NCI-H510A (cell line): ENCODE data around the gene SLC8B1.

Source experiments
- DNase-seq: peaks from one replicate; lab custom pipeline; 2025; lab: John Stamatoyannopoulos, UW

Gene SLC8B1

DNA sequence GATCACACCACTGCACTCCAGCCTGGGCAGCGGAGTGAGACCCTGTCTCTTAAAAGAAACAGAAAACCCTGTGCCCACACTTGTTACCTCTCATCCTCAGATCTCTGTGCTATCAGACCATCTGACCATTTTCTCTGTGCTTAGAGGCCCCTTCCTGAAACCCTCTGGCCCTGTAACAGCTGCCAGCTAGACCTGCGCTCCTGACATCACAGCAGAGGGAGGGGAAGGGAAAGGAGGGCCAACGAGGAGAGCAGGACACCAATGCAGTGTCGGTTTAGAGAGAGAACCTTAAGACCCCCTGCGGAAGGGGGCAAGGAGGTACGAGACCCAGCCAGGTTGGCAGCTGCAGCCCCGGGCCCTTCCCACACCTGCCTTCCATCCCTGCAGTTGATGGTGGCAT, 42.4 kb downstream of the SLC8B1 start:
- no peak for DNase-seq

- no peak for DNase-seq
These were observed 42.8 kb downstream of the SLC8B1 start for GRCh38 chr12:113292091-113292490.

GRCh38 chr12:113291586-113291985, 43.3 kb downstream of the SLC8B1 start:
- DNase-seq = no peak

GRCh38 chr12:113290506-113290905, 44.4 kb downstream of the SLC8B1 start:
- no peak for DNase-seq

DNA sequence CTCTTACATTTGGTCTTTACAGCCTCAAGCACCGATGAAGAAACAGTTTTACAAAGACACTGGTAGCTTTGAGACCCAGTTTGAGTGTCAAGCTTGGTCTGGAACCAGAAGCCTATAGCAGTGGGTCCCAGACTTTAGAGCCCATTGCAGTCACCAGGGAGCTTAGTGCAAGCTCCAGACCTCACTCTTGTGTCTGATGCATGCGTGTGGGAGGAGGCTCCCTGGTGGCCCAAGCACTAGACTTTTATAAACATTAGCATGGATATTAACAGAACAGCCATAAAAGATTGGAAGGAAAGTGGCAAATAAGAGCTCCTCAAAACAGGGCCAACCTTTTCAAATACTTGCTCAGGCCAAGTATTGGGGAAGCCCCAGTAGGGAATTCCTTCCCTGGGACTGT, 45.5 kb downstream of the SLC8B1 start:
- DNase-seq = no peak

GRCh38 chr12:113287899-113288282, 47.0 kb downstream of the SLC8B1 start:
- DNase-seq = no peak

DNA sequence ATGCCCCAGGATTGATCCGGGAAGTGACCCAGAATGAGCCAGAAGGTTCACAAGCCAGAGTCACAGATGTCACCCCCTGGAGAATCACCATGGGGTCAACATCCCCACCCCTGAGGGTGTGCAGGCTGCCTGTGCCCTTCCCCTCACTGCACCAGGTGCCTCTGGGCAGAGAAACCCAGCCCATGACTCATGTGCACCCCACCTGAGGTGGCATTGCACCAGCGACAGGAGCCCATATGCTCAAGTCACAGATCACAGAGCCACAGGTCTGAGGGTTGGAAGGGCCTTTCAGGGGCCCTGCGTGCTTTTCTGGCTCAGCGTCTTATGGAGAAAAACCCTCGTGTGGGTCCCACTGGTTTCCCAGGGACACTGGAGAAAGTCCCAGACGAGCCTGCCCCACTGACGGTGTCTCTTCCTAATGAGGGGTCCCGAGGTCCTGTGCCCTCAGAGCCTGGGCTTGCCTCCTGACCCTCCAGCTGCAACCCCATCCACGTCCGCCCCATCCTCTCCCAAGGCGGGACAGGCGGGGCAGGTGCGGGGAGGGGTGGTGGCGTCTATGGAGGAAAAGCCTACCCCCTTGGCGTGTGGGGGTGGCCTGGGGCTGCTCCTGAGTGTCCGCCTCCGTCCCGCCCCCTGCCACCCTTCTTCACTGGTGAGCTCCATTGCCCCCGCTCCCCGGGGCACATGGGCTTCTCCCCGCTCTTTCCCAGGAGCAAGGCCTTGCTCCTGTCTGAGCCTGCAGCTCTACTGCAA, 47.6 kb downstream of the SLC8B1 start:
- no peak for DNase-seq

- no peak for DNase-seq
These were observed 48.2 kb downstream of the SLC8B1 start for GRCh38 chr12:113286712-113287111.

GRCh38 chr12:113285679-113286610, 49.0 kb downstream of the SLC8B1 start:
- no peak for DNase-seq

- no peak for DNase-seq
These were observed 50.2 kb downstream of the SLC8B1 start for GRCh38 chr12:113284751-113285150.

- peak; percentile 34 for DNase-seq
These were observed 56.3 kb downstream of the SLC8B1 start for GRCh38 chr12:113278633-113279032.

GRCh38 chr12:113278141-113278540, 56.8 kb downstream of the SLC8B1 start:
- no peak for DNase-seq

- DNase-seq = no peak
These were observed 57.4 kb downstream of the SLC8B1 start for GRCh38 chr12:113277511-113277910.

GRCh38 chr12:113276946-113277500, 57.9 kb downstream of the SLC8B1 start:
- no peak for DNase-seq

- no peak for DNase-seq
These were observed 58.6 kb downstream of the SLC8B1 start for GRCh38 chr12:113276306-113276705.

GRCh38 chr12:113274848-113275247, 60.1 kb downstream of the SLC8B1 start:
- no peak for DNase-seq

- no peak for DNase-seq
These were observed 61.7 kb downstream of the SLC8B1 start for GRCh38 chr12:113273053-113273725.

- no peak for DNase-seq
These were observed 62.9 kb downstream of the SLC8B1 start for GRCh38 chr12:113271853-113272561.

DNA sequence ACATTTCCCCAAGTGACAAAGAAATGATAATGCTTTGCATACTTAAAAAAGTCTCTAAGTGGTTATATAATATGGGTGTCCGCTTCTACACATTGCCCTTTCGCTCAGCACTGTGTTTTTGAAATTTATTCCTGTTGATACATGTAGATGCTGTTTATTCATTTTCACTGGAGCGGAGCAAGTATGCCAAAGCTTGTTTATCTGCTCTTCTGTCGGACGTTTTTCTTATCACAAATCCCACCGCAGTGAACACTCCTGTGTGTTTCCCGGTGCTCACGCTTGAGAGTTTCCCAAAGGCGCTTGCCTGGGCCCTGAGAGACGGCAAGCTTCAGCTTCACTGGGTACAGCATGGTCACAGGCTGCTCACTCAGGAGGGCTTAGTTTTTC, 63.5 kb downstream of the SLC8B1 start:
- no peak for DNase-seq

- DNase-seq = no peak
These were observed 64.2 kb downstream of the SLC8B1 start for GRCh38 chr12:113270709-113271009.

DNA sequence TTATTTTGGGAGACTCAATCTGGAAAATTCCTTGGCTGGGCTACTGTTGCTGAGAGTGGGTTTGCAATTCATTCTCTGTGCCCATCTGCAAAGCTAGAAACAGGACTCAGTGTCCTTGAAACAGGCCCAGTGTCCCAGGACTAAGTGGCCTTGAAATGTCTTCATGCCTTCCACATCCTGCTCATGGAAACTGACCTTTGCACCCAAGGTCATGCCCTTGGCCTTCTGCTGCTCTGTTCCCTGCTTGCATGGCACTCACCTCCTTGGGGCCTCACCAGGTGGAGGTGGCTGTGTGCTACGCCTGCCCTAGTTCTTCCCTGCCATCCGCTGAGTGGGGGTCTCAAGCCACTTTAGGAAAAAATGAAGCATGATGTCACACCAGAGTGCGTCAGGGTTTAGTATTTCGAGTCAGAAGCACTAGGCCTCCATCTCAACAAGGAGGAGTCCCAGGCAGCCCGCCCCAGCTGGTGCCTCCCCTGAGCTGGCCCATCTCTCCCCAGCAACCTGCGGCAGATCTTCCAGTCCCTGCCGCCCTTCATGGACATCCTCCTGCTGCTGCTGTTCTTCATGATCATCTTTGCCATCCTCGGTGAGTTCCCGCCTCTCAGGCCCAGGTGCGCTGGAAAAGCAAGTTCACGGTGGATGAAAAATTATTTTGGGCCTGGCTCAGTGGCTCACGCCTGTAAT, 65.5 kb downstream of the SLC8B1 start:
- DNase-seq = no peak
